GM18873 (cell line): Measurements from ENCODE around the gene EEF1AKMT2.
"Not testable (repeated sequence)": the region's sequence is repeated elsewhere in the genome, so short reads cannot be mapped to it uniquely, and the experiment has no call there.

Experiments
- ATAC-seq: cut with Tn5 transposase; IDR thresholded peaks from one replicate; pipeline ENCODE4 v1.9.1; 2021; ENCODE audit warnings: mild to moderate bottlenecking, moderate library complexity, moderate number of reproducible peaks; ENCODE audit not compliant: unreplicated experiment, low FRiP score

The EEF1AKMT2 gene

GRCh38 chr10:124791547-124792348 lies at the start of gene EEF1AKMT2:
EEF1AKMT2 (minus strand) TSS chr10:124791887; CDS start chr10:124791833, 54 bp downstream.
- peak; percentile 66 for ATAC-seq

GRCh38 chr10:124837687-124838086 lies 46.0 kb upstream of the EEF1AKMT2 start:
- no peak for ATAC-seq

GRCh38 chr10:124831116-124831515 lies 39.4 kb upstream of the EEF1AKMT2 start:
- ATAC-seq = no peak

- no peak for ATAC-seq
Observed at GRCh38 chr10:124830445-124830844, 38.8 kb upstream of the EEF1AKMT2 start.

GRCh38 chr10:124829447-124830115 lies 37.9 kb upstream of the EEF1AKMT2 start:
- no peak for ATAC-seq

GRCh38 chr10:124827474-124827873 lies 35.8 kb upstream of the EEF1AKMT2 start:
- ATAC-seq = no peak

- ATAC-seq = no peak
Observed at GRCh38 chr10:124826262-124826661, 34.6 kb upstream of the EEF1AKMT2 start.

- ATAC-seq = no peak
Observed at GRCh38 chr10:124825702-124826101, 34.0 kb upstream of the EEF1AKMT2 start.

- not testable (repeated sequence) for ATAC-seq
Observed at GRCh38 chr10:124824932-124825331, 33.2 kb upstream of the EEF1AKMT2 start.

GRCh38 chr10:124824507-124824906 lies 32.8 kb upstream of the EEF1AKMT2 start:
- no peak for ATAC-seq

- ATAC-seq = no peak
Observed at GRCh38 chr10:124821520-124821919, 29.8 kb upstream of the EEF1AKMT2 start.

- no peak for ATAC-seq
Observed at GRCh38 chr10:124820121-124820520, 28.4 kb upstream of the EEF1AKMT2 start.

- no peak for ATAC-seq
Observed at GRCh38 chr10:124802313-124802675, 10.6 kb upstream of the EEF1AKMT2 start.

GRCh38 chr10:124799211-124799610 lies 7.5 kb upstream of the EEF1AKMT2 start:
- ATAC-seq = no peak

GRCh38 chr10:124798781-124799180 lies 7.1 kb upstream of the EEF1AKMT2 start:
- no peak for ATAC-seq

GRCh38 chr10:124798364-124798763 lies 6.7 kb upstream of the EEF1AKMT2 start:
- ATAC-seq = no peak

- ATAC-seq = no peak
Observed at GRCh38 chr10:124792998-124793352, 1.3 kb upstream of the EEF1AKMT2 start.

- ATAC-seq = not testable (repeated sequence)
Observed at GRCh38 chr10:124782900-124783299, 8.8 kb downstream of the EEF1AKMT2 start.

- ATAC-seq = no peak
Observed at GRCh38 chr10:124768791-124769190, 22.9 kb downstream of the EEF1AKMT2 start.

- no peak for ATAC-seq
Observed at GRCh38 chr10:124765256-124765655, 26.4 kb downstream of the EEF1AKMT2 start.

GRCh38 chr10:124763267-124763666 lies 28.4 kb downstream of the EEF1AKMT2 start:
- no peak for ATAC-seq

- ATAC-seq = no peak
Observed at GRCh38 chr10:124762281-124762680, 29.4 kb downstream of the EEF1AKMT2 start.
